ENCODE measurements around the gene CKS1B.

CKS1B gene

GRCh38 chr1:154974102-154974807 is at the start of gene CKS1B:
Gene CKS1B (plus strand): TSS chr1:154974681. CDS start chr1:154974746, 65 bp downstream.
- DNase-seq (ENCODE audit: low read depth), result peak; percentile 88

GRCh38 chr1:154925335-154926170 is 48.9 kb upstream of the CKS1B start:
- DNase-seq (ENCODE audit: low read depth), result no peak

GRCh38 chr1:154926201-154926600 is 48.3 kb upstream of the CKS1B start:
- DNase-seq (ENCODE audit: low read depth), result no peak

- no peak for DNase-seq (ENCODE audit: low read depth)
These were observed 42.5 kb upstream of the CKS1B start for GRCh38 chr1:154931940-154932487.

GRCh38 chr1:154934358-154934948 is 40.0 kb upstream of the CKS1B start:
- DNase-seq (ENCODE audit: low read depth), result no peak

- DNase-seq (ENCODE audit: low read depth), result no peak
These were observed 38.5 kb upstream of the CKS1B start for GRCh38 chr1:154935749-154936554.

GRCh38 chr1:154936555-154937084 is 37.9 kb upstream of the CKS1B start, which contains the start of gene PMVK:
Gene PMVK (minus strand): TSS chr1:154936719. CDS start chr1:154936685, 34 bp downstream.
- DNase-seq (ENCODE audit: low read depth), result peak; percentile 93

- peak; percentile 80 for DNase-seq (ENCODE audit: low read depth)
These were observed 37.1 kb upstream of the CKS1B start for GRCh38 chr1:154937085-154937987.

- DNase-seq (ENCODE audit: low read depth), result no peak
These were observed 36.5 kb upstream of the CKS1B start for GRCh38 chr1:154937988-154938386.

GRCh38 chr1:154938604-154939399 is 35.7 kb upstream of the CKS1B start:
- no peak for DNase-seq (ENCODE audit: low read depth)

- no peak for DNase-seq (ENCODE audit: low read depth)
These were observed 34.3 kb upstream of the CKS1B start for GRCh38 chr1:154940213-154940560.

GRCh38 chr1:154940651-154941194 is 33.8 kb upstream of the CKS1B start:
- no peak for DNase-seq (ENCODE audit: low read depth)

GRCh38 chr1:154941333-154942013 is 33.0 kb upstream of the CKS1B start:
- no peak for DNase-seq (ENCODE audit: low read depth)

- no peak for DNase-seq (ENCODE audit: low read depth)
These were observed 30.7 kb upstream of the CKS1B start for GRCh38 chr1:154943649-154944400.

GRCh38 chr1:154944401-154945159 is 29.9 kb upstream of the CKS1B start:
- no peak for DNase-seq (ENCODE audit: low read depth)

GRCh38 chr1:154945160-154945961 is 29.1 kb upstream of the CKS1B start:
- DNase-seq (ENCODE audit: low read depth), result no peak
